GM21526 (cell line): ENCODE results near the gene ARL8A.

Experiments
- ATAC-seq: cut with Tn5 transposase; IDR thresholded peaks from one replicate; pipeline ENCODE4 v1.9.1; 2021; ENCODE audit warnings: moderate library complexity; ENCODE audit not compliant: unreplicated experiment, low FRiP score

ARL8A gene

DNA sequence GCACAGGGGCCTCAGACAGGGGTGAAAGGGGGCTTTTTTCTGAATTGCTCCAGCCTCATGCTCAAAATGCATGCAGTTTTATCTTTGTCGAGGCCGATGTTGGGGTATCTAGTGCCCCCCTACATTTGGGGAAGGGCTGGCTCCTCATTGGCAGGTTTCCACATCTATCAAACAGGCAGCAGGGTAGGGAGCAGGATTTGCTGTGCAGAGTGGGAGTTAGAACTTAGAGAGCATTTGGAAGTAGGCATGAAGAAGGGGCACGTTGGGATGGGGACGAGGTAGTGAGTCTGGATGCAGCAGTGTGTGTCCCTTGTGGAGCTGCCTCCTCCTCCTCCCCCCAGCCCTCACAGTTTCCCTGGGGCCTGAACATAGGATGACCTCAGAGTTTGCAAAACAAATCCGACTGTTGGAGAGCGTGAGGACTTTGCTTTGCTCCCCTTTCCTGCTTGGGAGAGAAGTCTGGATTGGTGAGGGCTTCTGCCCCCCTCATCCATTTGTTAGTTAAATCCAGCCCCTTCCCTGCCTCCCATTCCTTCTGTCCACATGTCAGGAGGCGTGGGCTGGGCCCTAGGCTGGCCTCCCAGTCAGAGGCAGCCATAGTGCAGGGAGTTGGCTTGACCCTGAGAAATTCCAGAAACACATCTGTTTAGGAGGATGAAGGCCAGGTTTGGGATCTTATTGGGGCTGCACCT is 58.7 kb downstream of the ARL8A start:
- no peak for ATAC-seq

DNA sequence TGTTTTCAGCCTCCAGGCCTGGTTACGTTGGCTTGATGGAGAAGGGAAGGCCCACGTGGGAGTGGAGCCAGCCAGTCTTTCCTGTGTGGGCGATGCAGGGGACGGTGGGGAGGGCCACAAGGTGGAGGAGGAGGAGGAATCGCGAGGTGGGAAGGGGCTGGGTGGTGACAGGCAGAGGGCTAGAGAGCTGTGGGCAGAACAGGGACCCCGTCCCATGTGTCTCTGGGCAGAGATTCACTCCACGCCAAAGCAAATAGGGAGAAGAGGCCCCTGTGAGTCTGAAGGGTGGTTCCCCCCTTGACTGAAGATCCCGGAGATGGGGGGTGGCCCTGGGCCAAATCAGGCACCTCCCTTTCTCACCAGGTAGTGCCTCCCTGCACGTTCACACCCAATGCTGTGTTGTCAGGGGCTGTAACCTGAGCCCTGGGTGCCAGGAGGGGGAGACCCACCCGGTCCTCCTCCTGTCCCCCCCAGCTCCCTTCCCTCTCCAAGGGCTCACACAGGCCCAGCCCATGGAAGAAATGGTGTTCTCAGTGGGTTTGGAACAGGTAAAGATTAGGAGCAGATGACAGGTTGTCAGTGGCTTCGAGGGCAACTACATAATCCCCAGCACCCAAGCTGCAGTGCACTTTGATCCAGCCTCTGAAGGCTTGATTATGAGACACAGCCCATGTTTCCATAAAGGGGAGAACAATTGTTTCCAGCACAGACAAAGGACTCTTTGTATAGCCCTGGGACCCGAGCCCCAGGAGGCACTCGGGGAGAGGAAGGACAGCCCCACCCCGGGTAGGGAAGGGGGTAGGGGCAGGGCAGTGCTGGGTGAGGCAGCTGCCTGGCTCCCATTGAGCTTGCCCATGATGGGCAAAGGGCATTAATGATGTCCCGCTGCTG is 59.5 kb downstream of the ARL8A start:
- ATAC-seq = no peak
